Hematopoietic multipotent progenitor cell (in vitro differentiated cells): ENCODE results near the gene NEUROD1. TPM values are rescaled to one million over a fixed set of nuclear protein-coding genes. Genes with fewer than 3 reads are reported as not detected.

ENCODE experiments used
- DNase-seq, 3 donors: peaks; one replicate each; pipeline ENCODE4 v3.0.0-alpha.2; 2011 to 2015; ENCODE audit warnings: low read depth in 2 of 3, low spot score in 2 of 3
- total RNA-seq: library from RNA; depleted of rRNA; stranded (reverse); fragments of >200 nt; gene quantifications from one replicate; pipeline ENCODE4 v1.2.3, GENCODE V29; 2012

The NEUROD1 gene
- total RNA-seq, 1 donor, result not detected

- DNase-seq, result no peak
Measured at GRCh38 chr2:181643151-181643550, 37.2 kb downstream of the NEUROD1 start.

- DNase-seq, result no peak
Measured at GRCh38 chr2:181642086-181642485, 38.2 kb downstream of the NEUROD1 start.

GRCh38 chr2:181639686-181640085, 40.6 kb downstream of the NEUROD1 start:
- DNase-seq, result no peak

GRCh38 chr2:181632733-181633401, 47.5 kb downstream of the NEUROD1 start:
- no peak for DNase-seq

- no peak for DNase-seq
Measured at GRCh38 chr2:181628590-181629585, 51.4 kb downstream of the NEUROD1 start.

- DNase-seq, result no peak
Measured at GRCh38 chr2:181627545-181627944, 52.8 kb downstream of the NEUROD1 start.

GRCh38 chr2:181626671-181627070, 53.6 kb downstream of the NEUROD1 start:
- DNase-seq, result no peak

Other genes starting within 250 kb of the NEUROD1 start
- gene ITGA4, start 223.1 kb downstream of the NEUROD1 start, total RNA-seq, result 193 TPM
- under 0.01 TPM for gene CERKL, start 23.4 kb downstream of the NEUROD1 start, total RNA-seq
- gene ITPRID2, start 211.2 kb upstream of the NEUROD1 start, total RNA-seq, result 55.2 TPM